PC-9 (cell line): ENCODE data around the gene ADRB1.

Experiments
- CTCF ChIP-seq: fragments of 200-600 bp; sonication (generic); conservative IDR thresholded peaks from 2 replicates; pipeline ENCODE4 v1.6.1; 2017; ENCODE audit warnings: mixed run types, antibody characterized with exemption, mild to moderate bottlenecking, moderate library complexity
- EZH2 ChIP-seq: fragments of 200-600 bp; sonication (generic); IDR thresholded peaks from 2 replicates; pipeline ENCODE4 v1.8.0; 2017; ENCODE audit warnings: antibody characterized with exemption, low read depth

- TF ChIP-seq CTCF (no peak; the same call in 1 of the 2 replicates), EZH2 (no peak)
These were observed 43.6 kb downstream of the ADRB1 start for GRCh38 chr10:114087255-114087654.
